PFSK-1 (cell line): Measurements from ENCODE around the gene UBE4B.

ENCODE experiments used
- POLR2AphosphoS5 ChIP-seq: IDR thresholded peaks from 2 replicates; pipeline ENCODE4 v1.6.1; 2012; ENCODE audit warnings: low read depth, mild to moderate bottlenecking, control low read depth, low read length, moderate library complexity
- SIN3A ChIP-seq: IDR thresholded peaks from 2 replicates; pipeline ENCODE4 v1.6.1; 2012; ENCODE audit warnings: mild to moderate bottlenecking, low read length, moderate library complexity, borderline replicate concordance; ENCODE audit not compliant: insufficient read depth
- TAF1 ChIP-seq: IDR thresholded peaks from 2 replicates; pipeline ENCODE4 v1.6.1; 2012; ENCODE audit warnings: low read length, control low read depth, borderline replicate concordance; ENCODE audit not compliant: insufficient read depth
- TF ChIP-seq, protein P1 (sequence below), 2 experiments: IDR thresholded peaks; 2 replicates each; pipeline versions ENCODE4 v1.6.1 to v1.8.0; 2011 to 2012; ENCODE audit warnings: low read depth in 2 of 2, low read length in 2 of 2, control low read depth in 1 of 2, inconsistent platforms in 1 of 2, mild to moderate bottlenecking in 1 of 2, moderate library complexity in 1 of 2; ENCODE audit not compliant: insufficient read depth in 1 of 2

DNA sequence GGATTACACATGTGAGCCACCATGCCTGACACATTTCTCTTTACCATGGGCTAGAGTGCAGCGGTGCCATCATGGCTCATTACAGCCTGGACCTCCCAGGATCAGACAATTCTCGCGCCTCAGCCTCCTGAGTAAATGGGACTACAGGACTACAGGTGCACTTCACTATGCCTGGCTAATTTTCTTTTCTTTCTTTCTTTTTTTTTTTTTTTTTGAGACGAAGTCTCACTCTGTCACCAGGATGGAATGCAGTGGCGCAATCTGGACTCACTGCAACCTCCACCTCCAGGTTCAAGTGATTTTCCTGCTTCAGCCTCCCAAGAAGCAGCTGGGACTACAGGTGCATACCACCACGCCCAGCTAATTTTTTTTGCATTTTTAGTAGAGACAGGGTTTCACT, 162.8 kb downstream of the UBE4B start:
- TF ChIP-seq POLR2AphosphoS5 = no peak
- TF ChIP-seq SIN3A = no peak
- TF ChIP-seq, protein P1, sequence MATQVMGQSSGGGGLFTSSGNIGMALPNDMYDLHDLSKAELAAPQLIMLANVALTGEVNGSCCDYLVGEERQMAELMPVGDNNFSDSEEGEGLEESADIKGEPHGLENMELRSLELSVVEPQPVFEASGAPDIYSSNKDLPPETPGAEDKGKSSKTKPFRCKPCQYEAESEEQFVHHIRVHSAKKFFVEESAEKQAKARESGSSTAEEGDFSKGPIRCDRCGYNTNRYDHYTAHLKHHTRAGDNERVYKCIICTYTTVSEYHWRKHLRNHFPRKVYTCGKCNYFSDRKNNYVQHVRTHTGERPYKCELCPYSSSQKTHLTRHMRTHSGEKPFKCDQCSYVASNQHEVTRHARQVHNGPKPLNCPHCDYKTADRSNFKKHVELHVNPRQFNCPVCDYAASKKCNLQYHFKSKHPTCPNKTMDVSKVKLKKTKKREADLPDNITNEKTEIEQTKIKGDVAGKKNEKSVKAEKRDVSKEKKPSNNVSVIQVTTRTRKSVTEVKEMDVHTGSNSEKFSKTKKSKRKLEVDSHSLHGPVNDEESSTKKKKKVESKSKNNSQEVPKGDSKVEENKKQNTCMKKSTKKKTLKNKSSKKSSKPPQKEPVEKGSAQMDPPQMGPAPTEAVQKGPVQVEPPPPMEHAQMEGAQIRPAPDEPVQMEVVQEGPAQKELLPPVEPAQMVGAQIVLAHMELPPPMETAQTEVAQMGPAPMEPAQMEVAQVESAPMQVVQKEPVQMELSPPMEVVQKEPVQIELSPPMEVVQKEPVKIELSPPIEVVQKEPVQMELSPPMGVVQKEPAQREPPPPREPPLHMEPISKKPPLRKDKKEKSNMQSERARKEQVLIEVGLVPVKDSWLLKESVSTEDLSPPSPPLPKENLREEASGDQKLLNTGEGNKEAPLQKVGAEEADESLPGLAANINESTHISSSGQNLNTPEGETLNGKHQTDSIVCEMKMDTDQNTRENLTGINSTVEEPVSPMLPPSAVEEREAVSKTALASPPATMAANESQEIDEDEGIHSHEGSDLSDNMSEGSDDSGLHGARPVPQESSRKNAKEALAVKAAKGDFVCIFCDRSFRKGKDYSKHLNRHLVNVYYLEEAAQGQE (IDR thresholded peaks at IDR 0.05; ENCODE audit: insufficient read depth in 1 of 2, low read depth in 2 of 2, low read length in 2 of 2) = no peak
- TF ChIP-seq TAF1 = no peak
